ENCODE measurements around the gene MCC.

Gene MCC

GRCh38 chr5:113270086-113270485 is 218.2 kb downstream of the MCC start:
- no peak for DNase-seq (ENCODE audit: low spot score)

- no peak for DNase-seq (ENCODE audit: low spot score)
Measured at GRCh38 chr5:113269023-113269997, 218.9 kb downstream of the MCC start.

- DNase-seq (ENCODE audit: low spot score): no peak
Measured at GRCh38 chr5:113268232-113268631, 220.0 kb downstream of the MCC start.

- no peak for DNase-seq (ENCODE audit: low spot score)
Measured at GRCh38 chr5:113267361-113267900, 220.8 kb downstream of the MCC start.

GRCh38 chr5:113266913-113267227 is 221.4 kb downstream of the MCC start:
- no peak for DNase-seq (ENCODE audit: low spot score)

GRCh38 chr5:113266227-113266912 is 221.9 kb downstream of the MCC start:
- DNase-seq (ENCODE audit: low spot score): no peak

GRCh38 chr5:113265190-113265589 is 223.1 kb downstream of the MCC start:
- DNase-seq (ENCODE audit: low spot score): no peak

- no peak for DNase-seq (ENCODE audit: low spot score)
Measured at GRCh38 chr5:113264046-113264445, 224.2 kb downstream of the MCC start.

GRCh38 chr5:113263545-113263944 is 224.7 kb downstream of the MCC start:
- no peak for DNase-seq (ENCODE audit: low spot score)

GRCh38 chr5:113262674-113263073 is 225.6 kb downstream of the MCC start:
- no peak for DNase-seq (ENCODE audit: low spot score)

- no peak for DNase-seq (ENCODE audit: low spot score)
Measured at GRCh38 chr5:113259034-113259433, 229.2 kb downstream of the MCC start.

GRCh38 chr5:113257545-113257944 is 230.7 kb downstream of the MCC start:
- DNase-seq (ENCODE audit: low spot score): no peak

- no peak for DNase-seq (ENCODE audit: low spot score)
Measured at GRCh38 chr5:113256671-113257452, 231.4 kb downstream of the MCC start.

GRCh38 chr5:113255579-113256386 is 232.5 kb downstream of the MCC start:
- DNase-seq (ENCODE audit: low spot score): no peak

- DNase-seq (ENCODE audit: low spot score): no peak
Measured at GRCh38 chr5:113255105-113255504, 233.1 kb downstream of the MCC start.

- DNase-seq (ENCODE audit: low spot score): no peak
Measured at GRCh38 chr5:113253037-113253436, 235.2 kb downstream of the MCC start.

- DNase-seq (ENCODE audit: low spot score): no peak
Measured at GRCh38 chr5:113252066-113252465, 236.2 kb downstream of the MCC start.

GRCh38 chr5:113250341-113250953 is 237.8 kb downstream of the MCC start:
- peak; percentile 14 for DNase-seq (ENCODE audit: low spot score)

- DNase-seq (ENCODE audit: low spot score): no peak
Measured at GRCh38 chr5:113249206-113249605, 239.0 kb downstream of the MCC start.

- peak; percentile 39 for DNase-seq (ENCODE audit: low spot score)
Measured at GRCh38 chr5:113246361-113246870, 241.8 kb downstream of the MCC start.

All from Ammon's horn (tissue), 1 donor.